HepG2 (cell line): ENCODE results near the gene LMOD1. TPM values are rescaled to one million over a fixed set of nuclear protein-coding genes. Genes with fewer than 3 reads are reported as not detected.

Source experiments
- CCDC6 ChIP-seq: sonication (generic); formaldehyde crosslinking; IDR thresholded peaks from 2 replicates; pipeline ENCODE4 v1.8.1; 2022; ENCODE audit warnings: mild to moderate bottlenecking, missing genetic modification reagents, moderate library complexity
- DPF2 ChIP-seq: sonication (generic); formaldehyde crosslinking; IDR thresholded peaks from 2 replicates; pipeline ENCODE4 v1.4.0; 2020; ENCODE audit warnings: mild to moderate bottlenecking, low read depth, missing genetic modification reagents, borderline replicate concordance
- ELF4 ChIP-seq: sonication (generic); formaldehyde crosslinking; IDR thresholded peaks from 2 replicates; pipeline ENCODE4 v1.5.0; 2020; ENCODE audit warnings: missing genetic modification reagents, mild to moderate bottlenecking, moderate library complexity, borderline replicate concordance
- ERF ChIP-seq: IDR thresholded peaks from 2 replicates; pipeline ENCODE4 v1.6.1; 2018; ENCODE audit warnings: missing biosample characterization, missing genetic modification reagents
- GZF1 ChIP-seq: sonication (generic); formaldehyde crosslinking; IDR thresholded peaks from 2 replicates; pipeline ENCODE4 v1.5.1; 2020; ENCODE audit warnings: mild to moderate bottlenecking, missing genetic modification reagents
- KAT8 ChIP-seq: IDR thresholded peaks from 2 replicates; pipeline ENCODE4 v1.6.1; 2016; ENCODE audit warnings: missing genetic modification reagents, missing compliant biosample characterization
- MAFG ChIP-seq: sonication (generic); formaldehyde crosslinking; IDR thresholded peaks from 2 replicates; pipeline ENCODE4 v1.5.1; 2020; ENCODE audit warnings: mild to moderate bottlenecking, missing genetic modification reagents
- NFIC ChIP-seq: IDR thresholded peaks from 2 replicates; pipeline ENCODE4 v1.6.1; 2012; ENCODE audit warnings: mild to moderate bottlenecking, low read length, inconsistent platforms
- RNF2 ChIP-seq: fragments of 450-650 bp; conservative IDR thresholded peaks from 2 replicates; pipeline ENCODE4 v1.6.1; 2016; ENCODE audit warnings: low read depth
- SIN3B ChIP-seq: fragments of 150-350 bp; IDR thresholded peaks from 2 replicates; pipeline ENCODE4 v1.6.1; 2014; ENCODE audit warnings: low read length
- XRCC5 ChIP-seq: fragments of 200-400 bp; formaldehyde crosslinking; optimal IDR thresholded peaks from 2 replicates; pipeline ENCODE3; 2017; ENCODE audit warnings: mild to moderate bottlenecking, low read length
- ZEB1 ChIP-seq: IDR thresholded peaks from 2 replicates; pipeline ENCODE4 v1.6.1; 2012; ENCODE audit warnings: mild to moderate bottlenecking, low read depth, inconsistent platforms; ENCODE audit not compliant: insufficient replicate concordance
- ZNF143 ChIP-seq: sonication (generic); formaldehyde crosslinking; IDR thresholded peaks from 2 replicates; pipeline ENCODE4 v1.4.0; 2020; ENCODE audit warnings: missing genetic modification reagents
- ZNF20 ChIP-seq: sonication (generic); formaldehyde crosslinking; IDR thresholded peaks from 2 replicates; pipeline ENCODE4 v1.4.0; 2020; ENCODE audit warnings: mild to moderate bottlenecking, moderate library complexity, missing genetic modification reagents
- ZNF24 ChIP-seq: fragments of 450-650 bp; IDR thresholded peaks from 2 replicates; pipeline ENCODE4 v1.6.1; 2017; ENCODE audit warnings: antibody characterized with exemption, mild to moderate bottlenecking
- ZNF256 ChIP-seq: sonication (generic); formaldehyde crosslinking; conservative IDR thresholded peaks from 2 replicates; pipeline ENCODE4 v1.4.0; 2020; ENCODE audit warnings: missing genetic modification reagents
- ZNF749 ChIP-seq: sonication (generic); formaldehyde crosslinking; IDR thresholded peaks from 2 replicates; pipeline ENCODE4 v1.8.0; 2022; ENCODE audit warnings: mild to moderate bottlenecking, missing genetic modification reagents, moderate library complexity, borderline replicate concordance
- ZNF761 ChIP-seq: sonication (generic); formaldehyde crosslinking; conservative IDR thresholded peaks from 2 replicates; pipeline ENCODE4 v1.4.0; 2020; ENCODE audit warnings: mild to moderate bottlenecking, missing genetic modification reagents
- polyA plus RNA-seq, 8 experiments: library from polyadenylated mRNA; depleted of rRNA in 3 of 8; stranded (reverse) in 7 of 8; unstranded in 1 of 8; fragments of >200 nt; fragmentation: Illumina TruSeq in 4 of 8; extraction: Trizol in 4 of 8; gene quantifications; 2 replicates each; pipeline versions ENCODE4 v1.2.1 to v1.2.3, GENCODE V29; 2011 to 2016; ENCODE audit warnings: low read depth in 4 of 8, missing spikeins in 1 of 8, mixed read lengths in 1 of 8; ENCODE audit not compliant: insufficient read depth in 1 of 8
- total RNA-seq, 5 experiments: library from RNA; depleted of rRNA; stranded (reverse); fragments of >200 nt; fragmentation: Illumina TruSeq; extraction: Trizol; gene quantifications; 2 replicates each; pipeline ENCODE4 v1.2.3, GENCODE V29; 2016; ENCODE audit warnings: low read depth in 1 of 5
- TF ChIP-seq, protein P1 (sequence below): sonication (generic); formaldehyde crosslinking; IDR thresholded peaks from 2 replicates; pipeline ENCODE4 v1.4.0; 2020; ENCODE audit warnings: missing genetic modification reagents
- TF ChIP-seq, protein P2 (sequence below): fragments of 450-650 bp; IDR thresholded peaks from 2 replicates; pipeline ENCODE4 v1.6.1; 2017; ENCODE audit warnings: mild to moderate bottlenecking
- TF ChIP-seq, protein P3 (sequence below): sonication (generic); formaldehyde crosslinking; conservative IDR thresholded peaks from 2 replicates; pipeline ENCODE4 v1.8.0; 2022; ENCODE audit warnings: low read depth, missing genetic modification reagents
- TF ChIP-seq, protein P4 (sequence below): sonication (generic); formaldehyde crosslinking; conservative IDR thresholded peaks from 2 replicates; pipeline ENCODE4 v1.4.0; 2020; ENCODE audit warnings: missing genetic modification reagents

The LMOD1 gene
- total and polyA plus RNA-seq, 2 of the 13 experiments (the other 11 are each of a cell fraction or from before 2014, with no cell fraction given): not detected

DNA sequence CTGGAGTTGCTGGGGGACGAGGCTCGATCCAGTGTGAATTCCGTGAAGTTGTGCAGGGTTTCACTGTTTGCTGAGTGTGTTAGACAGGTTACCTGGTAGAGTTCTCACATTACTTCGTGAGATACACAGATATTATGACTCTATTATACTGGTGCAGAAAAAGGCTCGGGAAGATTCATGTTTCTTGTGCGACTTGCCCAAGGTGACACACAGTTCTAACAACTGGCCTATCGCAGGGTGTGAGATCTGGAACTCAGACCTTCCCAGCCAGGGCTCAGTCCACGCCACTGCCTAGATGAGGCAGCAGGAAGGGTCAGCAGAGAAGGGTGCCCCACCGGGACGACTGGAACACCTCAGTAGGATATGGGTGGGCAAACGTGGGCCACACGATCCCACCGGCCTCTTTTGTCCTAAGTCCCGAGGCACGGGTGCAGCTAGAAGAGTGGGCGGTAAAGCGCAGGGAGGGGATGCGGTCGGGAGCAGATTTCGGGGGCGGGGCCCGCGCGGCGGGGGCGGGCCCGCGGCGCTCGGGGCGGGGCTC lies 35.8 kb upstream of the LMOD1 start (continued):
- TF ChIP-seq, protein P1, sequence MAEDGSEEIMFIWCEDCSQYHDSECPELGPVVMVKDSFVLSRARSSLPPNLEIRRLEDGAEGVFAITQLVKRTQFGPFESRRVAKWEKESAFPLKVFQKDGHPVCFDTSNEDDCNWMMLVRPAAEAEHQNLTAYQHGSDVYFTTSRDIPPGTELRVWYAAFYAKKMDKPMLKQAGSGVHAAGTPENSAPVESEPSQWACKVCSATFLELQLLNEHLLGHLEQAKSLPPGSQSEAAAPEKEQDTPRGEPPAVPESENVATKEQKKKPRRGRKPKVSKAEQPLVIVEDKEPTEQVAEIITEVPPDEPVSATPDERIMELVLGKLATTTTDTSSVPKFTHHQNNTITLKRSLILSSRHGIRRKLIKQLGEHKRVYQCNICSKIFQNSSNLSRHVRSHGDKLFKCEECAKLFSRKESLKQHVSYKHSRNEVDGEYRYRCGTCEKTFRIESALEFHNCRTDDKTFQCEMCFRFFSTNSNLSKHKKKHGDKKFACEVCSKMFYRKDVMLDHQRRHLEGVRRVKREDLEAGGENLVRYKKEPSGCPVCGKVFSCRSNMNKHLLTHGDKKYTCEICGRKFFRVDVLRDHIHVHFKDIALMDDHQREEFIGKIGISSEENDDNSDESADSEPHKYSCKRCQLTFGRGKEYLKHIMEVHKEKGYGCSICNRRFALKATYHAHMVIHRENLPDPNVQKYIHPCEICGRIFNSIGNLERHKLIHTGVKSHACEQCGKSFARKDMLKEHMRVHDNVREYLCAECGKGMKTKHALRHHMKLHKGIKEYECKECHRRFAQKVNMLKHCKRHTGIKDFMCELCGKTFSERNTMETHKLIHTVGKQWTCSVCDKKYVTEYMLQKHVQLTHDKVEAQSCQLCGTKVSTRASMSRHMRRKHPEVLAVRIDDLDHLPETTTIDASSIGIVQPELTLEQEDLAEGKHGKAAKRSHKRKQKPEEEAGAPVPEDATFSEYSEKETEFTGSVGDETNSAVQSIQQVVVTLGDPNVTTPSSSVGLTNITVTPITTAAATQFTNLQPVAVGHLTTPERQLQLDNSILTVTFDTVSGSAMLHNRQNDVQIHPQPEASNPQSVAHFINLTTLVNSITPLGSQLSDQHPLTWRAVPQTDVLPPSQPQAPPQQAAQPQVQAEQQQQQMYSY: no peak
- no peak for TF ChIP-seq RNF2
- no peak for TF ChIP-seq MAFG (CRISPR knock-in tag)
- TF ChIP-seq ZEB1: no peak
- TF ChIP-seq, protein P2, sequence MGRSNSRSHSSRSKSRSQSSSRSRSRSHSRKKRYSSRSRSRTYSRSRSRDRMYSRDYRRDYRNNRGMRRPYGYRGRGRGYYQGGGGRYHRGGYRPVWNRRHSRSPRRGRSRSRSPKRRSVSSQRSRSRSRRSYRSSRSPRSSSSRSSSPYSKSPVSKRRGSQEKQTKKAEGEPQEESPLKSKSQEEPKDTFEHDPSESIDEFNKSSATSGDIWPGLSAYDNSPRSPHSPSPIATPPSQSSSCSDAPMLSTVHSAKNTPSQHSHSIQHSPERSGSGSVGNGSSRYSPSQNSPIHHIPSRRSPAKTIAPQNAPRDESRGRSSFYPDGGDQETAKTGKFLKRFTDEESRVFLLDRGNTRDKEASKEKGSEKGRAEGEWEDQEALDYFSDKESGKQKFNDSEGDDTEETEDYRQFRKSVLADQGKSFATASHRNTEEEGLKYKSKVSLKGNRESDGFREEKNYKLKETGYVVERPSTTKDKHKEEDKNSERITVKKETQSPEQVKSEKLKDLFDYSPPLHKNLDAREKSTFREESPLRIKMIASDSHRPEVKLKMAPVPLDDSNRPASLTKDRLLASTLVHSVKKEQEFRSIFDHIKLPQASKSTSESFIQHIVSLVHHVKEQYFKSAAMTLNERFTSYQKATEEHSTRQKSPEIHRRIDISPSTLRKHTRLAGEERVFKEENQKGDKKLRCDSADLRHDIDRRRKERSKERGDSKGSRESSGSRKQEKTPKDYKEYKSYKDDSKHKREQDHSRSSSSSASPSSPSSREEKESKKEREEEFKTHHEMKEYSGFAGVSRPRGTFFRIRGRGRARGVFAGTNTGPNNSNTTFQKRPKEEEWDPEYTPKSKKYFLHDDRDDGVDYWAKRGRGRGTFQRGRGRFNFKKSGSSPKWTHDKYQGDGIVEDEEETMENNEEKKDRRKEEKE: no peak
- no peak for TF ChIP-seq SIN3B
- TF ChIP-seq, protein P3, sequence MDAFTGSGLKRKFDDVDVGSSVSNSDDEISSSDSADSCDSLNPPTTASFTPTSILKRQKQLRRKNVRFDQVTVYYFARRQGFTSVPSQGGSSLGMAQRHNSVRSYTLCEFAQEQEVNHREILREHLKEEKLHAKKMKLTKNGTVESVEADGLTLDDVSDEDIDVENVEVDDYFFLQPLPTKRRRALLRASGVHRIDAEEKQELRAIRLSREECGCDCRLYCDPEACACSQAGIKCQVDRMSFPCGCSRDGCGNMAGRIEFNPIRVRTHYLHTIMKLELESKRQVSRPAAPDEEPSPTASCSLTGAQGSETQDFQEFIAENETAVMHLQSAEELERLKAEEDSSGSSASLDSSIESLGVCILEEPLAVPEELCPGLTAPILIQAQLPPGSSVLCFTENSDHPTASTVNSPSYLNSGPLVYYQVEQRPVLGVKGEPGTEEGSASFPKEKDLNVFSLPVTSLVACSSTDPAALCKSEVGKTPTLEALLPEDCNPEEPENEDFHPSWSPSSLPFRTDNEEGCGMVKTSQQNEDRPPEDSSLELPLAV: no peak
- TF ChIP-seq, protein P4, sequence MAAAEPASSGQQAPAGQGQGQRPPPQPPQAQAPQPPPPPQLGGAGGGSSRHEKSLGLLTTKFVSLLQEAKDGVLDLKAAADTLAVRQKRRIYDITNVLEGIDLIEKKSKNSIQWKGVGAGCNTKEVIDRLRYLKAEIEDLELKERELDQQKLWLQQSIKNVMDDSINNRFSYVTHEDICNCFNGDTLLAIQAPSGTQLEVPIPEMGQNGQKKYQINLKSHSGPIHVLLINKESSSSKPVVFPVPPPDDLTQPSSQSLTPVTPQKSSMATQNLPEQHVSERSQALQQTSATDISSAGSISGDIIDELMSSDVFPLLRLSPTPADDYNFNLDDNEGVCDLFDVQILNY (CRISPR knock-in tag): no peak
- TF ChIP-seq KAT8 (CRISPR knock-in tag): no peak
- TF ChIP-seq CCDC6 (CRISPR knock-in tag): no peak; the same call in 1 of the 2 replicates
- TF ChIP-seq ELF4: no peak
- TF ChIP-seq ERF (CRISPR knock-in tag): no peak
- TF ChIP-seq ZNF256 (CRISPR knock-in tag): no peak
- no peak for TF ChIP-seq ZNF20 (CRISPR knock-in tag)
- TF ChIP-seq ZNF24: no peak
- TF ChIP-seq ZNF749: 0 out of 2 replicates have a peak, but pooled peaks have one; percentile 3
- TF ChIP-seq ZNF143 (CRISPR knock-in tag): no peak
- no peak for TF ChIP-seq ZNF761 (CRISPR knock-in tag)
- no peak for TF ChIP-seq XRCC5
- no peak for TF ChIP-seq NFIC
- peak; percentile 11; the same call in 1 of the 2 replicates for TF ChIP-seq GZF1 (CRISPR knock-in tag)
- TF ChIP-seq DPF2 (CRISPR knock-in tag): no peak
